Epithelial cell of esophagus (primary cell): ENCODE measurements around the gene XPC.
A peak's percentile ranks its signal among the peaks of the same experiment; 100 is the strongest.

ENCODE experiments used
- DNase-seq: peaks from one replicate; pipeline ENCODE4 v3.0.0; 2010; ENCODE audit warnings: low read depth
- H3K4me3 ChIP-seq: 2 replicates; pipeline ENCODE4 v1.5.1; 2011; ENCODE audit warnings: mild to moderate bottlenecking, low read length, control low read depth
- CTCF ChIP-seq: IDR thresholded peaks from 2 replicates; pipeline ENCODE4 v1.5.1; 2011; ENCODE audit warnings: low read depth, mild to moderate bottlenecking, low read length, control low read depth, inconsistent platforms; ENCODE audit not compliant: insufficient read depth; ENCODE audit errors: missing control alignments

Gene XPC

GRCh38 chr3:14183015-14183577, 4.7 kb upstream of the XPC start:
- H3K4me3 ChIP-seq, result peak overlapping the region; percentile 18
- DNase-seq, result peak; percentile 27
- TF ChIP-seq CTCF, result no peak

- TF ChIP-seq CTCF, result no peak
- H3K4me3 ChIP-seq, result no peak overlapping the region
- DNase-seq, result no peak
Observed at GRCh38 chr3:14181253-14181652, 2.9 kb upstream of the XPC start.

GRCh38 chr3:14179795-14180194, 1.4 kb upstream of the XPC start:
- no peak for DNase-seq
- no peak for TF ChIP-seq CTCF
- H3K4me3 ChIP-seq, result peak overlapping the region; percentile 100

GRCh38 chr3:14179114-14179465, 689 bp upstream of the XPC start:
- DNase-seq, result no peak
- no peak for TF ChIP-seq CTCF
- H3K4me3 ChIP-seq, result peak overlapping the region; percentile 100

GRCh38 chr3:14177580-14178246, 688 bp downstream of the XPC start:
- H3K4me3 ChIP-seq, result peak overlapping the region; percentile 100
- no peak for TF ChIP-seq CTCF
- no peak for DNase-seq

- no peak for DNase-seq
- H3K4me3 ChIP-seq, result peak overlapping the region; percentile 2
- no peak for TF ChIP-seq CTCF
Observed at GRCh38 chr3:14175383-14176037, 2.9 kb downstream of the XPC start.
